ENCODE measurements around the gene TNFRSF19.

DNA sequence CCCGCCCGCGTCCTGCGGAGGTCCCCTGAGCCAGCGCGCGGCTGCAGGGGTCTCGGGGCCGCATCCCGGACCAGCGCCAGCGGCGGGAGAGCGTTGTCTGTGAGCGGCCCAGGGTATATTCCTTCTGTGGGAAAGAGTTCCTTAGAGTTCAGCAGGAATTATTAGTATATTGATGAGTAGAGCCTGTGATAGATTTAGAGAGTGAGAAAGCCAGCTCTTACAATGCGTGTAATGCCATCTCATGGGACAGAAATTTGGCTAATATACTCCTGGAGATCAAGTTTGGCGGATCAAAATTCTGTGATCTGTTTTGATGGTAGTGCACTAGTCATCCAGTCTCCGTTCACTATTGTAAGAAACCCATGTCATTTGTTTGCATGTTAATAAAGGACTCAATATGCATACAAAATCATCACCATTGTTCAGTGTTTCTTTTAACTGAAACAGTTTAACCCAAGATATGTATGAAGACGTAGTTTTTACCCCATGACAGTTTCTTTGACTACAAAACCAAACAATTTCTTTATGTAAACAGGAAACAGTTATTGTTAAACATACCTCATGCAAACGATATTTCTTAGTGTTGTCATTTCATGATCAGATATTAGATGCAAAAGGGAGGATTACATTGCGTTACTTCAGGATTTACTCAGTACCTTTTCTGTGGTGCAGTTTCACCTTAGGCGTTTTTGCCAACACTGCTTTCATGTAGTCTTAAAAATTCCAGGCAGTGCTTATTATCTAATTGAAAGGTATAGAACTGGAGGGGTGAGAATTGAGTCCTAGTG lies 9.9 kb downstream of the TNFRSF19 start:
- TF ChIP-seq GABPA (IDR thresholded peaks at IDR 0.05 in 1 of 2, conservative IDR thresholded peaks at IDR 0.05 in 1 of 2): no peak
- no peak for TF ChIP-seq ATF3 (IDR thresholded peaks at IDR 0.05)
- TF ChIP-seq, protein P1, sequence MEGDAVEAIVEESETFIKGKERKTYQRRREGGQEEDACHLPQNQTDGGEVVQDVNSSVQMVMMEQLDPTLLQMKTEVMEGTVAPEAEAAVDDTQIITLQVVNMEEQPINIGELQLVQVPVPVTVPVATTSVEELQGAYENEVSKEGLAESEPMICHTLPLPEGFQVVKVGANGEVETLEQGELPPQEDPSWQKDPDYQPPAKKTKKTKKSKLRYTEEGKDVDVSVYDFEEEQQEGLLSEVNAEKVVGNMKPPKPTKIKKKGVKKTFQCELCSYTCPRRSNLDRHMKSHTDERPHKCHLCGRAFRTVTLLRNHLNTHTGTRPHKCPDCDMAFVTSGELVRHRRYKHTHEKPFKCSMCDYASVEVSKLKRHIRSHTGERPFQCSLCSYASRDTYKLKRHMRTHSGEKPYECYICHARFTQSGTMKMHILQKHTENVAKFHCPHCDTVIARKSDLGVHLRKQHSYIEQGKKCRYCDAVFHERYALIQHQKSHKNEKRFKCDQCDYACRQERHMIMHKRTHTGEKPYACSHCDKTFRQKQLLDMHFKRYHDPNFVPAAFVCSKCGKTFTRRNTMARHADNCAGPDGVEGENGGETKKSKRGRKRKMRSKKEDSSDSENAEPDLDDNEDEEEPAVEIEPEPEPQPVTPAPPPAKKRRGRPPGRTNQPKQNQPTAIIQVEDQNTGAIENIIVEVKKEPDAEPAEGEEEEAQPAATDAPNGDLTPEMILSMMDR (IDR thresholded peaks at IDR 0.05; ENCODE audit: low read depth, low read length, missing input control): no peak
- TF ChIP-seq JUND (IDR thresholded peaks at IDR 0.05): no peak
- TF ChIP-seq ZBTB33 (IDR thresholded peaks at IDR 0.05): no peak
- TF ChIP-seq NR2F2 (IDR thresholded peaks at IDR 0.05): no peak
- no peak for TF ChIP-seq YY1 (IDR thresholded peaks at IDR 0.05)
- TF ChIP-seq RXRA (IDR thresholded peaks at IDR 0.05): no peak

Data from liver (tissue), 3 donors.